Measurements from ENCODE around the gene ARHGEF3.

The ARHGEF3 gene

DNA sequence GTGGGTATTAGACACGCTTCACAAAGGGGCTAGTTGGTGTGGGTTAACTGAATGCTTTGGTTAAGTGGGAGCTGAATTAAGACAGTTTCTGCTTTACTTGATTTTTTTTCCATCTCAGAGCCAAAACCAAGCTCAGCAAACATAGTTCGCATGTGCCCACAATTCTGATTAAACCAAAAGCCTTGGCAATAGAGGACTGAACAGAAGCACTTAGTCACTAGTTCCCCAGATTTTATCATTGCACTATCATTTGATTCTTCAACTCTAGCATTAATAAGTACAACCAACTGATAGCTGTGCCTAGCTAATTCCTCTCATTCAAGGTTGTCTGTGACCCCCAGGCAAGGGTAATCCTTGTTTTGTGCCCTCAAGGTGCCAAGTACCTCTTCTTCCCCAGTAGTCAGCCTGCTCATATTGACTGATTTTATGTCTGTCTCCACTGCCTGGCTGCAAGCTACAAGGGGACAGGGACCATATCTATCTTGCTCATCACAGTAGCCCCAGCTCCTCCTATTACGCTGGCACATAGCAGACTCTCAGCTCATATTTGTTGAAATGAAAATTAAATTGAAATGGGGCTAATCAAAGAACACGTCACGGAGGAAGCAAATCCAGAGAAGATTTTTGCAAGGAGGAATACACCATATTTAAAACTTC, 9.9 kb upstream of the ARHGEF3 start:
- TF ChIP-seq, protein P1, sequence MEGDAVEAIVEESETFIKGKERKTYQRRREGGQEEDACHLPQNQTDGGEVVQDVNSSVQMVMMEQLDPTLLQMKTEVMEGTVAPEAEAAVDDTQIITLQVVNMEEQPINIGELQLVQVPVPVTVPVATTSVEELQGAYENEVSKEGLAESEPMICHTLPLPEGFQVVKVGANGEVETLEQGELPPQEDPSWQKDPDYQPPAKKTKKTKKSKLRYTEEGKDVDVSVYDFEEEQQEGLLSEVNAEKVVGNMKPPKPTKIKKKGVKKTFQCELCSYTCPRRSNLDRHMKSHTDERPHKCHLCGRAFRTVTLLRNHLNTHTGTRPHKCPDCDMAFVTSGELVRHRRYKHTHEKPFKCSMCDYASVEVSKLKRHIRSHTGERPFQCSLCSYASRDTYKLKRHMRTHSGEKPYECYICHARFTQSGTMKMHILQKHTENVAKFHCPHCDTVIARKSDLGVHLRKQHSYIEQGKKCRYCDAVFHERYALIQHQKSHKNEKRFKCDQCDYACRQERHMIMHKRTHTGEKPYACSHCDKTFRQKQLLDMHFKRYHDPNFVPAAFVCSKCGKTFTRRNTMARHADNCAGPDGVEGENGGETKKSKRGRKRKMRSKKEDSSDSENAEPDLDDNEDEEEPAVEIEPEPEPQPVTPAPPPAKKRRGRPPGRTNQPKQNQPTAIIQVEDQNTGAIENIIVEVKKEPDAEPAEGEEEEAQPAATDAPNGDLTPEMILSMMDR (IDR thresholded peaks at IDR 0.05), result no peak

DNA sequence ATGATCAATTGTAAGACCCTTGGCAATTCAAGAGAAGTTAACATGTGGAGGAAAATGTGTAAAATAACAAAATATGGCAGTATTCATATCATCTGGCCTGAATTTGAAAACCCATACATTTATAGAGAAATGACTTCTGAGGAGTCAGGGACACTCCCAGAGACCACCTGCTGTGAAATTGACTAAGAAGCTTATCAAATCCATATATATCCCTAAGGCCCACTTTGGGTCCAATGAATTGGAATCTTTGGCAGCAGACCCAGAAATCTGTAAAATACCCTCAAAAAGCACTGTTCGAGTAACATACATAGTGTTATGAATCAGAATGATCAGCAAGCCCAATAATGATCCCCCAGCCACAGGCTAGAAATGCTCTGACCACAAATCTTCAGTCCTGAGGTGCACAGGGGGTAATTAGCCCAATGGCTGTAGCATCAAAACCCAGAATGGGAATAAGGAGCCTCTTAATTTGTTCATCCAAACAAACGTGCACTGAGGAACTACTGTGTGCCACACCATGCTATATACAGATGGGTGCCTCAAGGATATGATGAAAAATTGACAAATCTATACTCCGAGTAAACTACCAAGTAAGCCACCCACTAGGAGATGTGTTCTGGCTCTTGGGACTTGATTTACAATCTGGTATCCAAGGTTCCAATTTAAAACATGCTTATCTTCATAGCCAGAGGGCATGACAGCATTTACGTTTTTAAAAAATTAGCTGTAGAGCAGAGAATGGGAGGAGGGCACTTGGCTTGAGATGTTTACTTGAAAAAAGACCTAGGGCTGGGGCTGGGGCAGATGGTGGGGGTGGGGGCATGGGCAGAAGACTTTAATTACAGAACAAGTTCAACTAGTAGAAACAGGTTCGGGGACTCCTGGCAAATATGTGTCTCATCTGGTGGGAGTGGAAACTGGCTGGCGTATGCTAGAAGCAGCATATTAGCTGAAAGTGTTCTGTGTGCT, 9.1 kb upstream of the ARHGEF3 start:
- TF ChIP-seq, protein P1 (IDR thresholded peaks at IDR 0.05), result no peak

DNA sequence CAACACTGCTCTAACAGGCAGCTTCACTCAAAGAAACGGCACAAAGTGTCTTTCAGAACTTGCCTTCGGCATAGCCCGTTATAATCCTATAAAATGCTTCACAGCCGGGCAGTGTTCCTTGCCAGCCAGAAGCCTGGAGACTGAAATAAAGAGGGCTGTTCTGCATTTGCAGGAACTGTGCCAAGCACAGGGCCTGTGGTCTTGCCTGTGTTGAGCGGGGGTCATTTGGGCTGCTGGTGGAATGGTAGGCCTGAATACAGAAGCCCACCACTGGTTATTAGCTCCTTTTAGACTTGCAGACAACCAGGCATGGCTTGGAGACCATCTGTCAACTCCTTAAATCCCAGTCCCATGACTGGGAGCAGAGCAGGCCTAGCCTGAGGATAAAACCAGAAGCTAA, 4.7 kb upstream of the ARHGEF3 start:
- TF ChIP-seq, protein P1 (IDR thresholded peaks at IDR 0.05), result no peak

DNA sequence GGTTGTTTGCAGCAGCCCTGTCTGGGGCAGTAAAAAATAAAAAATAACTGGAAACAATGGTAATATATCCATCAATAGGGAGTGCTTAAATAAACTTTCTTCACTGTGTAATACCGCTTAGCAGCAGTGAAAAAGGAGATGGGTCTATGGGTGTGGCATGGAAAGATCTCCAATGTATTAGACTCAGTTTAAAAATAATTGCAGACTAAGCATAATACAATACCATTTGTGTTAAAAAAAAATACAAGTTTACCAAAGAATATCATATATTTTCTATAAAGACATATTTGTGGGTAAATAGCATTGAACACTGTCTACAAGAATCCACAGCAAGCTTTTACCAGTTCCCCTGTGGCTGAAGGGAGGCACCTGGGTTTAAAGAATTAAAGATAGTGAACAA, 1.0 kb upstream of the ARHGEF3 start:
- TF ChIP-seq, protein P1 (IDR thresholded peaks at IDR 0.05), result no peak

DNA sequence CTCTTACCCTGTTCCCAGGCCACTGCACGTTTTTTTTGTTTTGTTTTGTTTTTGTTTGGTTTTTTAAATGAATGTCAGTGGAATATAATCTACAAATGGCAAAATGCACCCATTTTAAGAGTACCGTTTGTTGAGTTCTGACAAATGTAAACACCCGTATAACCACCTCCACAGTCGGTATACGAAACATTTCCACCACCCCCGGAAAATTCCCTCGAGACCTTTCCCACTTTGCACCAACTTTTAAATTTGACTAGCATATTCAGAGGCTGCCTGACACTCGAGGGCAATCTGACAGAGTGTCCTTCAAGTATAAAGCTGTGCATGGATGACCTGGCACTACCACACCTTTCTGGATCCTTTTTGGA, 613 bp upstream of the ARHGEF3 start:
- TF ChIP-seq, protein P1 (IDR thresholded peaks at IDR 0.05), result no peak

DNA sequence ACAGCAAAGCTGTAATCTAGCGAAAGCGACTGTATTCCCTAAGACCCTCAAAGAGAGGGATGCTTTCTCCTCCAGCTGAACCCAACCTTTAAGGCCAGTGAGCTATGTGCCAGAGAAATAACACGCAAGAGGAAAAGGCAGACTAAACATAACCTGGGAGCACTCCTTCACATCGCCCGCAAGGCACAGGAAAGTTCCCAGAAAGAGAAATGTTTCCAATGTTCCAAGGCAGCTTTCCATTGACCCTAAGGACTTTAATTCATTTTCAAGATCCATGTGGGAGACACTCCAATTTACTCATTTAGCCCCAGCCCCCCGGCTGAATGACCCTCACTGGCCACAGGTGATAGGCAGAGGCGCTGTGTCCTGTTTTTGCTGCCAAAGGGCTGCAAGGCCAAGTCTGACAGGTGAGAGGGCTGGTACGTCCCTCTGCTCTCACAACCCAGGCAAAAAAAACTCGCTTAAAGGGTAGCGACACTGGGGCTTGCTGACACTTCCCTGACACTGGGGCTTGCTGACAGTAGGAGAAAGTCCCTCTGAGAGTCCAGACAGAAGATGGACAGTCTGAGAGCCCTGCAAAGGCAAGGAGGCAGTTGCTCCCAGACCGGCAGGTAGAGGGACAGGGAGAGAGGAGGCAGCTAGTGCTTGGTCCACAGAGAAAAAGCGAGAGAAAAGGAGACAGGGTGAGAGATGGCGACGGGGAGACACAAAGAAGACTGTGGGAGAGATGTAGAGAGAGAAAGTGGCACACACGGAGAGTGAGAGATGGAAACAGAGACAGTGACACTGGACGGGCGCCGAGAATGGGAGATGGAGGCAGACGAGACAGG, 702 bp downstream of the ARHGEF3 start:
- TF ChIP-seq, protein P1 (IDR thresholded peaks at IDR 0.05), result no peak

DNA sequence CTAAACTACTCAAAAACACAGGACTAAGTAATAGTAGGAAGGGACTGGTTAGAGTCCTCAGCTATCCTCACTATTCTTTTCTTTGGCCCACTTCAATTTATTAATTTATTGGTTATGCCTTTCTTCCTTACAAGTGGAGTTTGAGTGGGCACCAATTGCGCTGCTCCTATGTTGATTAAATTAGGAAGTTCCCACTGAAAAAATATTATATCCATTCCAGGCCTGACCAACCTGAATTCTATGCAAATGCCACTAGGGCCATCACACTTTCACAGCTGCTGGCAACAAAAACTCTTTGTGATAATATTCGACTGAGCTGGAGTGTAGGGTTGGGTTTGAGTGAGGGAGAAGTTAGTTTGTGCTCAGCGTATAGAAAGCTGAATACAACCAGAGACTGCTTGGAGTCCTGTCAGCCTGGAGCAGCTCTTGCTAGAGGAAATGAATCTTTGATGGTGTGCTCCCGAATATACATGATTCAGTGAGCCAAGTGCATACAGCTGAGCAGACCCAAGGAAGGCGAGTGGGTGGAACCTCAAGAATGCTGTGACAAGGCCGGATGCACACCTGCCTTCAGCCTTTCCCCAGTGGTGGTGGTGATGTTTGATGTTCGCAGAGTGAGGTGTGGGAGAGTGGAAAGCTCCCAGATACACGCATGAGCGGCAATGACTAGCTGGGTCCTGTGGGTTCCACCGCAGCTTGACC, 1.5 kb downstream of the ARHGEF3 start:
- TF ChIP-seq, protein P1 (IDR thresholded peaks at IDR 0.05), result no peak
